Gastrocnemius medialis (tissue), 4 donors: Measurements from ENCODE around the gene MRPL43.

Experiments
- CTCF ChIP-seq, 5 experiments: fragments of 450-650 bp in 3 of 5; fragments of 200-600 bp in 2 of 5; sonication (generic) in 2 of 5; IDR thresholded peaks in 4 of 5; conservative IDR thresholded peaks in 1 of 5; 1 replicate in 4 of 5; 2 replicates in 1 of 5; pipeline ENCODE4 v1.5.1; 2016 to 2019; ENCODE audit warnings: antibody characterized with exemption in 5 of 5, mild to moderate bottlenecking in 3 of 5, moderate library complexity in 3 of 5
- POLR2A ChIP-seq, 2 donors: fragments of 450-650 bp; IDR thresholded peaks; one replicate each; pipeline ENCODE4 v1.6.1; 2017; ENCODE audit warnings: antibody characterized with exemption in 2 of 2, mild to moderate bottlenecking in 2 of 2, moderate library complexity in 2 of 2

- TF ChIP-seq POLR2A (IDR thresholded peaks at IDR 0.05): no peak
- peak; percentile 61 to 91 (median 89) for TF ChIP-seq CTCF (IDR thresholded peaks at IDR 0.05 in 4 of 5, conservative IDR thresholded peaks at IDR 0.05 in 1 of 5)
These were observed 25.4 kb upstream of the MRPL43 start for GRCh38 chr10:101012525-101013364.
